Sigmoid colon (tissue), 7 donors: ENCODE results near the gene APLP2. TPM values are rescaled to one million over a fixed set of nuclear protein-coding genes. Genes with fewer than 3 reads are reported as not detected.
"Not testable (repeated sequence)": the region's sequence is repeated elsewhere in the genome, so short reads cannot be mapped to it uniquely, and the experiment has no call there.

Source experiments
- DNase-seq: peaks from one replicate; pipeline ENCODE4 v3.0.0-alpha.2; 2019
- H3K27ac ChIP-seq, 4 donors: fragments of 200-600 bp; sonication (generic); one replicate each; pipeline ENCODE4 v1.5.1; 2016 to 2019; ENCODE audit warnings: mild to moderate bottlenecking in 1 of 4
- H3K27me3 ChIP-seq, 3 donors: fragments of 200-600 bp; sonication (generic); one replicate each; pipeline ENCODE4 v1.5.1; 2019; ENCODE audit warnings: mild to moderate bottlenecking in 1 of 3
- H3K36me3 ChIP-seq, 4 donors: fragments of 200-600 bp; sonication (generic); one replicate each; pipeline ENCODE4 v1.5.1; 2016 to 2019
- H3K4me1 ChIP-seq, 4 donors: fragments of 200-600 bp; sonication (generic); one replicate each; pipeline ENCODE4 v1.5.1; 2017 to 2019
- H3K4me3 ChIP-seq, 4 donors: fragments of 200-600 bp; sonication (generic); one replicate each; pipeline ENCODE4 v1.5.1; 2017 to 2019; ENCODE audit warnings: mild to moderate bottlenecking in 2 of 4, moderate library complexity in 1 of 4
- H3K9me3 ChIP-seq, 4 donors: fragments of 200-600 bp in 3 of 4; sonication (generic) in 3 of 4; one replicate each; pipeline versions ENCODE4 v1.5.1 to v1.6.1; 2013 to 2019
- CTCF ChIP-seq, 4 experiments: fragments of 450-650 bp in 3 of 4; fragments of 200-600 bp in 1 of 4; IDR thresholded peaks; one replicate each; pipeline ENCODE4 v1.5.1; 2016 to 2019; ENCODE audit warnings: antibody characterized with exemption in 4 of 4, mild to moderate bottlenecking in 3 of 4, moderate library complexity in 2 of 4
- EP300 ChIP-seq, 4 donors: sonication (generic); formaldehyde crosslinking; IDR thresholded peaks; one replicate each; pipeline ENCODE4 v1.6.1; 2017; ENCODE audit warnings: antibody characterized with exemption in 4 of 4
- POLR2A ChIP-seq, 2 donors: fragments of 450-650 bp; IDR thresholded peaks; one replicate each; pipeline ENCODE4 v1.6.1; 2016; ENCODE audit warnings: antibody characterized with exemption in 2 of 2, mild to moderate bottlenecking in 2 of 2, moderate library complexity in 2 of 2
- POLR2AphosphoS5 ChIP-seq, 4 donors: sonication (generic); formaldehyde crosslinking; IDR thresholded peaks; one replicate each; pipeline ENCODE4 v1.6.1; 2017; ENCODE audit warnings: antibody characterized with exemption in 4 of 4
- WGBS, 2 donors: extraction: QIAGEN DNeasy Blood & Tissue Kit; methylation state at CpG; one replicate each; pipeline ENCODE4 v1.1.7; 2013; 5-methylcytosine and 5-hydroxymethylcytosine counted together
- intact Hi-C: fragments of 100-400 bp; cut with DNase I; formaldehyde crosslinking; loops from one replicate; pipeline ENCODE4 v1.15.1; 2023
- polyA plus RNA-seq, 3 donors: library from polyadenylated mRNA; stranded (reverse); fragments of 200-250 nt; gene quantifications; one replicate each; pipeline ENCODE4 v1.2.3, GENCODE V29; 2013
- small RNA-seq, 3 donors: library from RNA; depleted of rRNA; stranded (forward); fragments of <200 nt; gene quantifications; one replicate each; pipeline ENCODE3, GENCODE V24; 2016
- total RNA-seq, 4 donors: library from RNA; depleted of rRNA; stranded (reverse); fragments of >200 nt; gene quantifications; one replicate each; pipeline ENCODE4 v1.1.0, GENCODE V29; 2016
- donor health status: healthy with polysubstance abuse.
- donor health status: Bipolar disorder and iron deficiency.
- donor health status: healthy.

The APLP2 gene
- total and polyA plus RNA-seq, 7 donors: 39.0 to 276 (median 247) TPM

- Histone ChIP-seq H3K4me3 (no peak overlapping the region), H3K9me3 (no peaks in the 10 kb centered on the region), H3K27me3 (no peaks in the 10 kb centered on the region), H3K4me1 (no peaks in the 10 kb centered on the region), H3K27ac (no peak overlapping the region), H3K36me3 (no peaks in the 10 kb centered on the region)
- TF ChIP-seq CTCF (IDR thresholded peaks at IDR 0.05) (no peak), POLR2AphosphoS5 (IDR thresholded peaks at IDR 0.05) (no peak)
- intact Hi-C loops: no loop called here
- 15 to 68% methylated on average over 32 of the region's 32 CpGs for WGBS, 2 donors
- DNase-seq: no peak
These were observed 120.0 kb downstream of the APLP2 start for GRCh38 chr11:130189492-130190210.

- Histone ChIP-seq H3K27ac (no peak overlapping the region), H3K36me3 (no peaks in the 10 kb centered on the region), H3K4me1 (no peaks in the 10 kb centered on the region), H3K4me3 (no peak overlapping the region), H3K27me3 (no peaks in the 10 kb centered on the region), H3K9me3 (no peaks in the 10 kb centered on the region)
- WGBS, 2 donors: 20 to 76% methylated on average over 29 of the region's 29 CpGs
- TF ChIP-seq EP300 (IDR thresholded peaks at IDR 0.05) (no peak), POLR2A (IDR thresholded peaks at IDR 0.05) (no peak), CTCF (IDR thresholded peaks at IDR 0.05) (no peak), POLR2AphosphoS5 (IDR thresholded peaks at IDR 0.05) (no peak)
- DNase-seq: no peak
- intact Hi-C loops: no loop called here
These were observed 120.7 kb downstream of the APLP2 start for GRCh38 chr11:130190371-130190881.

- intact Hi-C loops: no loop called here
- H3K4me1 ChIP-seq: no peaks in the 10 kb centered on the region
- no peak for DNase-seq
- H3K27me3 ChIP-seq: no peaks in the 10 kb centered on the region
- WGBS, 2 donors: 79 to 87% methylated on average over 14 of the region's 14 CpGs
- H3K27ac ChIP-seq: no peak overlapping the region
- H3K36me3 ChIP-seq: no peaks in the 10 kb centered on the region
- H3K9me3 ChIP-seq: no peaks in the 10 kb centered on the region
- TF ChIP-seq EP300 (IDR thresholded peaks at IDR 0.05): no peak
- no peak for TF ChIP-seq POLR2AphosphoS5 (IDR thresholded peaks at IDR 0.05)
- no peak for TF ChIP-seq POLR2A (IDR thresholded peaks at IDR 0.05)
- TF ChIP-seq CTCF (IDR thresholded peaks at IDR 0.05): no peak
- H3K4me3 ChIP-seq: no peak overlapping the region
These were observed 122.2 kb downstream of the APLP2 start for GRCh38 chr11:130191896-130192295.

- 33 to 81% methylated on average over 4 of the region's 4 CpGs for WGBS, 2 donors
- no peak for DNase-seq
- no peaks in the 10 kb centered on the region for H3K36me3 ChIP-seq
These were observed 123.2 kb downstream of the APLP2 start for GRCh38 chr11:130192845-130193267.

GRCh38 chr11:130193551-130193950, 123.9 kb downstream of the APLP2 start:
- H3K27me3 ChIP-seq, H3K36me3 ChIP-seq, H3K9me3 ChIP-seq, H3K4me1 ChIP-seq, H3K27ac ChIP-seq, intact Hi-C loops, H3K4me3 ChIP-seq, DNase-seq: not testable (repeated sequence)
- 52 to 90% methylated on average over 14 of the region's 14 CpGs for WGBS, 2 donors

More at GRCh38 chr11:130192845-130193267, 123.2 kb downstream of the APLP2 start:
- no peak for TF ChIP-seq POLR2AphosphoS5 (IDR thresholded peaks at IDR 0.05)
- TF ChIP-seq CTCF (IDR thresholded peaks at IDR 0.05): no peak
- TF ChIP-seq POLR2A (IDR thresholded peaks at IDR 0.05): no peak
- no peak for TF ChIP-seq EP300 (IDR thresholded peaks at IDR 0.05)
- intact Hi-C loops: no loop called here
- no peaks in the 10 kb centered on the region for H3K27me3 ChIP-seq
- H3K9me3 ChIP-seq: no peaks in the 10 kb centered on the region
- no peaks in the 10 kb centered on the region for H3K4me1 ChIP-seq
- no peak overlapping the region for H3K27ac ChIP-seq
- no peak overlapping the region for H3K4me3 ChIP-seq

Small RNA genes lying within 50 kb of the gene (small RNA-seq; reads per million reads assigned to genes)
- 0 reads per million in 3 donors for gene RF00015
- gene RPL34P21: 0 reads per million in 3 donors

Other genes with a start within 250 kb of the APLP2 start
- 10 to 100 TPM; 20.7 to 24.7 (median 22.6) TPM for gene NFRKB, start 174.3 kb upstream of the APLP2 start, total RNA-seq
- 10 to 100 TPM in 1 of 3 donors, 1 to 10 TPM in 2; 3.5 to 12.2 (median 3.6) TPM for gene NFRKB, start 174.3 kb upstream of the APLP2 start, polyA plus RNA-seq
- 10 to 100 TPM in 1 of 4 donors, 1 to 10 TPM in 3; 6.3 to 11.9 (median 6.7) TPM for gene PRDM10, start 67.1 kb upstream of the APLP2 start, total RNA-seq
- gene PRDM10, start 67.1 kb upstream of the APLP2 start, polyA plus RNA-seq: 1 to 10 TPM; 1.8 to 3.7 (median 3.2) TPM
- 1 to 10 TPM; 1.8 to 5.1 (median 3.2) TPM for gene ST14, start 89.9 kb downstream of the APLP2 start, total RNA-seq
- 100 to 1,000 TPM in 2 of 3 donors, 10 to 100 TPM in 1; 51.7 to 324 (median 109) TPM for gene ST14, start 89.9 kb downstream of the APLP2 start, polyA plus RNA-seq
- 100 to 1,000 TPM in 2 of 4 donors, 10 to 100 TPM in 2; 73.0 to 162 (median 117) TPM for gene ZBTB44, start 245.0 kb downstream of the APLP2 start, total RNA-seq
- 10 to 100 TPM in 2 of 3 donors, 1 to 10 TPM in 1; 9.2 to 12.1 (median 10.8) TPM for gene ZBTB44, start 245.0 kb downstream of the APLP2 start, polyA plus RNA-seq